ENCODE measurements around the gene NOL4L.

Gene NOL4L

GRCh38 chr20:32458837-32459220, 126.3 kb downstream of the NOL4L start:
- no peak for DNase-seq (ENCODE audit: low read depth in 2 of 2)

DNA sequence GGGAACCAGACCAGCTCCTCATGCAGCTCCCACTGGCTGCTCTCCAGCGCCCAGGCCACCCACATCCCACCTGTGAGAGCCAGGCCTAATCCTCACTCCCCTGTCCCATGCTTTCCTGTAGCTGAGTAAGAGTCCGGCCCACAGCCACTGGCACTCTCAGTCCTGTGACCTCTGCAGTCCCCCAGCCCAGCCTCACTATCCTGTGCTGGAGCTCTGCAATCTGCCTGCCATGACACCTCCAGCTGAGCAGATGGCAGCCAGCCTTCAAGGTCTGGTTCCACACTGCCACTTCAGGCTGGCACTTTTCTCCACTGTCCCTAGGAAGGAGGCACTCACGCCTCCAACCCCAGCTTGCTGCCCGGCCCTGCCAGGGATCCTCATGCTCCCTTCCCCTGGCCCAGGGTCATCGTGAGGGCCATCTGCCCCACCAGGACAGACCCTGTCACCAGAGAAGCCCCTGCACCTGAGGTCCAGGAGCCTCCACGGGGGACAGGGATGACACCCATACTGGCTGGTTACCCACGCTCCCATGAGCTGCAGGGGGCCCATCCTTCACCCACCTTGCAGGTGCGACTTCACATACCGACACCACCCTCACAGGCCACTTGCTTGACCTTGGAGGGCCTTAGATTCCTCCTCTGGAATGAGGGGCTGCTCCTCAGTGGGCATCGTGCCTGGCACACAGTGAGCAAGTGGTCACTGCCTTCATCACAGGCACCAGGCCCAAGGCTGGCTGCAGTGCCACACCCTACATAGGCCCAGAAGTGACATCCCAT, 126.9 kb downstream of the NOL4L start:
- no peak for DNase-seq (ENCODE audit: low read depth in 2 of 2)

- DNase-seq (ENCODE audit: low read depth in 2 of 2) = no peak
Measured at GRCh38 chr20:32457479-32457986, 127.6 kb downstream of the NOL4L start.

DNA sequence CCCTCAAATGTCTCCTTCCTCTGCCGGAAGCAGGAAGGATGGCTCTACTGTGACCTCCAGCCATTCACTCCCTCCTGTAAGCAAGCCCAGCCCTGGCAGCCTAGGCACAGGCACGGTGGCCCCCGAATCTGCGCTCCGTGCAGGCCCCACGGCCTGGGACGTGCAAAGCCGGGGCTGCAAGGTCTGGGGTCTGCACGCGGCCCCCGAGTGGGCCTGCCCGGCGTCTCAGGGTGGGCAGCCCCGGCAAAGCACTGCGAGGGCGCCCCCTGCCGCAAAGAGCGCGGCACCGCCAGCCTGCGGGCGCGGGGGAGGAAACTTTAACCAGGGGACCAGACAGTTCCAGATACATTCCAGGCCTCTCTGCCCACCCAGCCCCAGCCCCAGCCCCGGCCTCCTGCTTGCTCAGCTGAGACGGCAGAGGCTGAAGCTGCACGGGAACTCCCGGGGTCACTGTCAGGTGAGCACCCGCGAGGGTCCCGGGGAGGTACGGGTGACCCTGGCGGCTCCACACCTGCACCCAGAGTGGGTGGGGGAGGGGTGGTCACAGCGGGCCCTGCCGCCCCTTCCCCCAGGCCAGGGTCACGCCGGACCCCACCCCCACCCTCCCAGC, 128.2 kb downstream of the NOL4L start:
- no peak for DNase-seq (ENCODE audit: low read depth in 2 of 2)

- no peak for DNase-seq (ENCODE audit: low read depth in 2 of 2)
Measured at GRCh38 chr20:32455901-32456701, 129.0 kb downstream of the NOL4L start.

- no peak for DNase-seq (ENCODE audit: low read depth in 2 of 2)
Measured at GRCh38 chr20:32455171-32455900, 129.8 kb downstream of the NOL4L start.

GRCh38 chr20:32454164-32455145, 130.7 kb downstream of the NOL4L start:
- DNase-seq (ENCODE audit: low read depth in 2 of 2) = no peak

- no peak for DNase-seq (ENCODE audit: low read depth in 2 of 2)
Measured at GRCh38 chr20:32453467-32454163, 131.5 kb downstream of the NOL4L start.

GRCh38 chr20:32452776-32453466, 132.2 kb downstream of the NOL4L start:
- no peak for DNase-seq (ENCODE audit: low read depth in 2 of 2)

DNA sequence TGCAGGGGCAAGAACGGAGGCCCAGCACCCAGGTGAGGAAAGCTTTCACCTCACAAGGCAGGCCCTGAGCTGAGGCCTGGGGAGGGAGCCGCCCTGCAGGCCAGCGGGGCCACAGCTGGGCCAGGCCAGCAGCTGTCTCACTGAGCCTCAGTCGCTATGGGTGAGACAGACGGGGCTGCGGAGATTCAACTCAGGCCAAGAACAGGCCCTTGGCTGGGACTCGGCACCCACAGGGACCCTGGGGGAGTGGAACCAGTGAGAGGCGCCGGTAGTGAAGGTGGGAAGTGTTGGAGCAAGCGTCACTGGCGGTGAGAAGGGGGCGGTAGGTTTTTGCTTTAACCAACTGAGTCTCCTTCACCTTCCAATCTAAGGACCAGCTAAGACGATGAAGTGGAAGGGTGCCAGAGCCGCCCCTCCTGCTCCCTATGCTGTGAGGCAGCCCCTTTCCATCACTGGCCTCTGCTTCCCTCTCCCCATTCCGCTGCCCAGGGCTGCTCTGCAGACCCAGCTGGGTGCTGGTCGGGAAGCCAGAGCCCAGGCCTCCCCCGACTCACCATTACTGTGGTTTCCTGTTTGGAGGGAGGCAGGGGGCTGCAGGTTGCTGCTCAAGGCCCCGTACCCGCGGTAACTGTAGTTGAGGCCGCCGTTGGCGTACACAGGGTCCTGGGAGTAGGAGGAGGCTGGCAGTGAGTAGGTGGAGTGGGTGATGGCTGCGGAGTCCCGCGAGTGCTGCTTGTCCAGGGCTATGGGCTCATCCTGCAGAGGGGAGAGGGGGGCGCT, 133.3 kb downstream of the NOL4L start:
- DNase-seq (ENCODE audit: low read depth in 2 of 2) = no peak

DNA sequence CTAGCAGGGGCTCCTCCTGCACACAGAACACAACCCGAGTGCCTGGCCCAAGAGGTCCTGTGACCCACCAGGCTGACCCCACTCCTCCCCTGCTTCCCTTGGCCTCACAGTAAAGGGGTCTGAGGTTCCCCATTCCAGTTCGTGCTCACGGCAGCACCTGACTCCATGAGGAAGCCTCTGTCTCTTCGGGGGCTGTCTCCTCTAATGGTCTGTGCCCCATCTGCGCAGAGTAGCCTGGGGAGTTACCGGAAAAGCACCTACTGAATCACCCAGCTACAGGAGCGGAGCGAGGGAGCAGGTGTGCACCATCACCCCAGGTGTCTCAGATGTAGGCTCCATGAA, 133.8 kb downstream of the NOL4L start:
- no peak for DNase-seq (ENCODE audit: low read depth in 2 of 2)

DNA sequence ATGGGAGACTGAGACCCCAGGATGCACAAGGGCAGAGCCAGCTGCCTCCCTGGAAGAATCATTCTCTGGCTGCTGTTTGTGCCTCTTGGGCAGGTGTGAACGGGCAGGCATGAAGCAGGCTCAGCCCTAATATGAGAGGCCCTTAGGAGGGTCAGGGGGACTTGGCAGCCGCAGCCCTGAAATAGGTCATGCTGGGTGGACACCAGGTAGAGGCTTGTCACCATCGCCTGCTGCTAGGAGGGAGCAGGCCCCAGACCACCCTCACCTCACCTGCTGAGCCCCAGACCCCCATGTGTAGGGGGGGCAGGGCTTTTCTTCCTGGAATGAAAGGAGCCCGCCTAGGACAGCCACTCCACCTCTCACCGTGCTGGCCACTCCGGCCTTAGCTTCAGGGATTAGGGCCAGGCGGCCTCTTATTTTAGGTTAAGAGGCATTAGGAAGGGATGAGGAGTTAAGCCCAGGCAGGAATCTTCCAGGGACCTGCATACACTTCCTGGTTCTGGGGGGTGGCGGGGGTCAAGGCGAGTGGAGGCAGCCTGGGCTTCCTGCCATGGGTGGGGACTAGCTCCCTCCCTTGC, 134.6 kb downstream of the NOL4L start:
- no peak for DNase-seq (ENCODE audit: low read depth in 2 of 2)

GRCh38 chr20:32449890-32450401, 135.2 kb downstream of the NOL4L start:
- no peak for DNase-seq (ENCODE audit: low read depth in 2 of 2)

GRCh38 chr20:32449057-32449889, 135.9 kb downstream of the NOL4L start:
- no peak for DNase-seq (ENCODE audit: low read depth in 2 of 2)

DNA sequence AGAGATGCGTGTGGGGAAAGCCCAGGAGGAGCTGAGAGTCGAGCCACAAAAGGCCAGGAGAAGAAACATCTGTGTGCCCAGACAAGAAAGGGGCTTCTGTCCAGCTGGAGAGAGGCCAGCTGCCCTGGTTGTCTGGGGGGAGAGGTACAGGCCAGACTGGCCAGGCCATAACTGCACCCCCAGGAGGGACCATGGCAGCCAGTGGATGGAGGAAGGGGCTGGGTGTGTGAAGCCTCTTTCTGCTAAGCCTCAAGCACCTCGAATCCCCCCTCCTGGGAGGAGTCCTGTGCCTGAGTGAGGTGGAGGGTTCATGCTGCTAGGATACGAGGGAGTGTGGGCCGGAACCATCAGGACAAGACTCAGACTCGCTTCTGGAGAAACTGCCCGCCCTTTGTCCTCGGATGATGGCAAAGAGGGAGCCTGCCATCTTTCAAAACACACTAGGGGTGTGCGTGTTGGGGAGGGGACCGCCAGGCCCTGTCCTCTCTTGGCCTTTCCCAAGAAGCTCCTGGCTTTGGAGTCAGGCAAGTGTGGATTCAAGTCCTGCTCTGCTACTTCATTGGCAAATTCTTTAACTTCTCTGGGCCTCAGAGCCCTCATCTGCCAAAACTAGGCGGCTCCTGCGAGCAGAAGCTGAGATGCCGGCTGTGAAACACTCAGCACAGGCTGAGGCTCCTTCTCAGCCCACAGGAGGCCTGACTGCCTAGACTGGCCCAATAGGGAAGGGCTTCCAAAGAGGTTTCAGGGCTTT, 136.7 kb downstream of the NOL4L start:
- DNase-seq (ENCODE audit: low read depth in 2 of 2) = no peak
